Endodermal cell (in vitro differentiated cells): ENCODE measurements around the gene DMXL2. TPM values are rescaled to one million over a fixed set of nuclear protein-coding genes. Genes with fewer than 3 reads are reported as not detected.

Experiments used
- DNase-seq: peaks from one replicate; pipeline ENCODE4 v3.0.0-alpha.2; 2017
- H3K27ac ChIP-seq: 2 replicates; pipeline ENCODE4 v1.5.1; 2013; ENCODE audit warnings: mild to moderate bottlenecking, low read depth, low read length, moderate library complexity
- H3K27me3 ChIP-seq: 2 replicates; pipeline ENCODE4 v1.6.1; 2013; ENCODE audit warnings: mild to moderate bottlenecking, low read length, moderate library complexity; ENCODE audit not compliant: insufficient read depth, control insufficient read depth, poor library complexity, severe bottlenecking
- H3K36me3 ChIP-seq: 2 replicates; pipeline ENCODE4 v1.7.0; 2013; ENCODE audit warnings: mild to moderate bottlenecking, low read length, moderate library complexity; ENCODE audit not compliant: control insufficient read depth, insufficient read depth
- H3K4me1 ChIP-seq: one replicate; pipeline ENCODE4 v1.7.0; 2013; ENCODE audit warnings: low read length; ENCODE audit not compliant: control insufficient read depth, insufficient read depth
- H3K4me3 ChIP-seq: 2 replicates; pipeline ENCODE4 v1.5.1; 2013; ENCODE audit warnings: mild to moderate bottlenecking, low read length, moderate library complexity
- H3K9ac ChIP-seq: 2 replicates; pipeline ENCODE4 v1.6.1; 2013; ENCODE audit warnings: mild to moderate bottlenecking, low read length, moderate library complexity; ENCODE audit not compliant: poor library complexity, severe bottlenecking; ENCODE audit errors: extremely low read depth
- H3K9me3 ChIP-seq: 2 replicates; pipeline ENCODE4 v1.6.1; 2013; ENCODE audit warnings: mild to moderate bottlenecking, low read length, moderate library complexity; ENCODE audit not compliant: control insufficient read depth
- H3K27ac Mint-ChIP-seq: 2 replicates; pipeline ENCODE4 v1.8.0; 2020; ENCODE audit warnings: mixed read lengths
- H3K27me3 Mint-ChIP-seq: 2 replicates; pipeline ENCODE4 v1.8.0; 2021; ENCODE audit warnings: mild to moderate bottlenecking, mixed read lengths; ENCODE audit not compliant: insufficient read depth
- H3K36me3 Mint-ChIP-seq: 2 replicates; pipeline ENCODE4 v1.8.0; 2020; ENCODE audit warnings: low read depth, mixed read lengths
- H3K4me1 Mint-ChIP-seq: 2 replicates; pipeline ENCODE4 v1.8.0; 2020; ENCODE audit warnings: mixed read lengths
- H3K4me3 Mint-ChIP-seq: 2 replicates; pipeline ENCODE4 v1.8.0; 2020; ENCODE audit warnings: mild to moderate bottlenecking, moderate library complexity, mixed read lengths
- H3K9me3 Mint-ChIP-seq: 2 replicates; pipeline ENCODE4 v1.8.0; 2020; ENCODE audit warnings: mild to moderate bottlenecking, mixed read lengths
- CTCF ChIP-seq: fragments of 200-600 bp; sonication (generic); conservative IDR thresholded peaks from 2 replicates; pipeline ENCODE4 v1.5.0; 2021; ENCODE audit warnings: antibody characterized with exemption, mild to moderate bottlenecking
- WGBS, 2 experiments: methylation state at CpG; one replicate each; pipeline versions ENCODE4 v1.1.5 to v1.1.7; 2013; ENCODE audit warnings: missing lambda C conversion rate in 2 of 2, mixed read lengths in 1 of 2; ENCODE audit not compliant: insufficient coverage in 1 of 2, insufficient read length in 1 of 2; 5-methylcytosine and 5-hydroxymethylcytosine counted together
- total RNA-seq, 2 donors: library from RNA; stranded (reverse); fragmentation: NEBNext Ultra II Directional in 1 of 2; extraction: Animal tissue kit (Norgen Biotek cat#: 25700) in 1 of 2; gene quantifications; 2 replicates in 1 of 2; 3 replicates in 1 of 2; pipeline ENCODE4 v1.2.1, GENCODE V29; 2021

Gene DMXL2
- total RNA-seq, 2 donors from 2014 or later = 20.8 to 31.5 TPM

GRCh38 chr15:51561271-51561670, 61.3 kb downstream of the DMXL2 start:
- WGBS, 2 experiments = 68 to 75% methylated on average over 4 to 5 of the region's 5 CpGs
- TF ChIP-seq CTCF = peak; percentile 54

GRCh38 chr15:51558876-51559275, 63.7 kb downstream of the DMXL2 start:
- TF ChIP-seq CTCF = no peak
- WGBS, 2 experiments = 90% methylated on average over 2 of the region's 3 CpGs; no CpG with 5 or more reads in 1 of the 2 experiments
- H3K4me1 Mint-ChIP-seq = no peaks in the 10 kb centered on the region
- H3K36me3 Mint-ChIP-seq = no peaks in the 10 kb centered on the region
- Histone ChIP-seq H3K9me3 (no peaks in the 10 kb centered on the region), H3K36me3 (no peaks in the 10 kb centered on the region), H3K27ac (no peak overlapping the region), H3K4me1 (no peaks in the 10 kb centered on the region), H3K9ac (no peak overlapping the region), H3K4me3 (no peak overlapping the region), H3K27me3 (no peaks in the 10 kb centered on the region)
- no peak for DNase-seq
- H3K27me3 Mint-ChIP-seq = no peaks in the 10 kb centered on the region
- H3K27ac Mint-ChIP-seq = no peak overlapping the region
- H3K9me3 Mint-ChIP-seq = no peaks in the 10 kb centered on the region
- no peak overlapping the region for H3K4me3 Mint-ChIP-seq

More at GRCh38 chr15:51561271-51561670, 61.3 kb downstream of the DMXL2 start:
- H3K4me1 Mint-ChIP-seq = no peaks in the 10 kb centered on the region
- no peak overlapping the region for H3K4me3 Mint-ChIP-seq
- H3K27ac ChIP-seq = no peak overlapping the region
- no peaks in the 10 kb centered on the region for H3K9me3 Mint-ChIP-seq
- no peaks in the 10 kb centered on the region for H3K27me3 Mint-ChIP-seq
- no peak overlapping the region for H3K9ac ChIP-seq
- no peaks in the 10 kb centered on the region for H3K4me1 ChIP-seq
- H3K36me3 Mint-ChIP-seq = no peaks in the 10 kb centered on the region
- no peak overlapping the region for H3K4me3 ChIP-seq
- no peak overlapping the region for H3K27ac Mint-ChIP-seq
- no peaks in the 10 kb centered on the region for H3K27me3 ChIP-seq
- H3K9me3 ChIP-seq = no peaks in the 10 kb centered on the region
- H3K36me3 ChIP-seq = no peaks in the 10 kb centered on the region
- DNase-seq = peak; percentile 74

GRCh38 chr15:51558411-51558810, 64.2 kb downstream of the DMXL2 start:
- Mint-ChIP-seq H3K4me3 (no peak overlapping the region), H3K9me3 (no peaks in the 10 kb centered on the region), H3K27me3 (no peaks in the 10 kb centered on the region), H3K4me1 (no peaks in the 10 kb centered on the region), H3K27ac (no peak overlapping the region), H3K36me3 (no peaks in the 10 kb centered on the region)
- Histone ChIP-seq H3K36me3 (no peaks in the 10 kb centered on the region), H3K9me3 (no peaks in the 10 kb centered on the region), H3K4me3 (no peak overlapping the region), H3K27ac (no peak overlapping the region), H3K27me3 (no peaks in the 10 kb centered on the region), H3K4me1 (no peaks in the 10 kb centered on the region), H3K9ac (no peak overlapping the region)
- no peak for DNase-seq
- 95 to 100% methylated on average over 3 of the region's 3 CpGs for WGBS, 2 experiments
- TF ChIP-seq CTCF = no peak
